GM18873 (cell line): ENCODE measurements around the gene C15orf39.
"Not testable (repeated sequence)": the region's sequence is repeated elsewhere in the genome, so short reads cannot be mapped to it uniquely, and the experiment has no call there.

Source experiments
- ATAC-seq: cut with Tn5 transposase; IDR thresholded peaks from one replicate; pipeline ENCODE4 v1.9.1; 2021; ENCODE audit warnings: mild to moderate bottlenecking, moderate library complexity, moderate number of reproducible peaks; ENCODE audit not compliant: unreplicated experiment, low FRiP score

The C15orf39 gene

GRCh38 chr15:75229191-75230015 lies 27.7 kb downstream of the C15orf39 start:
- ATAC-seq = no peak

DNA sequence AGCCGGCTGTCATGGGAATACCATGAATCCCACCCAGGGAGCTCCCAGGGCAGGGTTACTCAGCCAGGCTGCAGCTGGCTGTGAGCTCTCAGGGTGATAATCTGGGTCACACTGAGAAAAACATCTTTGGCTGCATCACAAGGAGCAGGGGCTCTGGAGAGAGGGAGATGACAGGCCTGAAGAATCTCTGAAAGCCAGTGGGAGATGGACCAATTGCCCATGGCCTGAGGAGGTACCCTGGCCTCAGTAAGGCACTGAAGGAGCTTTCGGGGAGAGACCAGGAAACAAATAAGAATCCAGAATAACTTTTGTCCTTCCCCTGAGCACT lies 28.3 kb downstream of the C15orf39 start:
- ATAC-seq = no peak

DNA sequence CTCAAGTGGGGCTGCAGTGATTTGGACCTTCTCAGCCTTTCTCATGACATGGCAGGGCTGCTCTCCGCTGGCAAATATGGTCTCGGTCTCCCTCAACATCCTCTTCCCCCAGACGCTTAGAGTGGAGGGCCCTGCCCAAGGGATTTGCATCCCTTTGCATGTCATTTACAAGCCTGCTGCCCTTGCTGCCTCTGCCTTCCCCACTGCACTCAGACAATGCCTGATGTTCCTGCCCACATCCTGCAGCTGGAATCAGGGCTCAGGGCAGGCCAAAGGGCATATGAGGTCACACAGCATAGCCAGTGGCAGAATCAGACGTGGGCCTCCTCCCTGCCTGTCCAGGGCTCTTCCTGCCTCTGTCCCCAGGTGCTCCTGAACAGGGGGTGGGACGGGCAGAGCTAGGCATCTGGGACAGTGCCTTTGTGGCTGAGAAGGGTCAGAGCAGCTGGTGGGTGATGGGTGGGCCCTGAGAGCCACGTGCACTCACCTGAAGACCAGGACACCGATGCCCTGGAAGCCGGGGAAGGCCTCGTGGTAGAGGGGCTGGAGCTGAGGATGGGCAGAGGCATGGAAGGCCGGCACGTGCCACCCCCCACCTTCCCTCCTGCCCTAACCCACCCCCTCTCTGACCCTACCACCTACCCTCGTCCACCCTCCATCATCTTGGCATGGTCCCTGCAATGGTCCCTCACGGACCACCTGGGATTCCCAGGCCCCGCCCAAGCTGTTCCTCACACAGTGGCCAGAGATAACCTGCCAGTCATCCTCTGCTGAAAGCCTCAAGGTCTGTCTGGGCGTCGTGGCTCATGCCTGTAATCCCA lies 29.1 kb downstream of the C15orf39 start:
- no peak for ATAC-seq

GRCh38 chr15:75231836-75232235 lies 30.2 kb downstream of the C15orf39 start:
- no peak for ATAC-seq

GRCh38 chr15:75232252-75232813 lies 30.7 kb downstream of the C15orf39 start:
- ATAC-seq = no peak

- ATAC-seq = no peak
Measured at GRCh38 chr15:75232826-75233503, 31.3 kb downstream of the C15orf39 start.

- ATAC-seq = no peak
Measured at GRCh38 chr15:75233504-75234190, 32.0 kb downstream of the C15orf39 start.

GRCh38 chr15:75234191-75234810 lies 32.6 kb downstream of the C15orf39 start:
- ATAC-seq = no peak

DNA sequence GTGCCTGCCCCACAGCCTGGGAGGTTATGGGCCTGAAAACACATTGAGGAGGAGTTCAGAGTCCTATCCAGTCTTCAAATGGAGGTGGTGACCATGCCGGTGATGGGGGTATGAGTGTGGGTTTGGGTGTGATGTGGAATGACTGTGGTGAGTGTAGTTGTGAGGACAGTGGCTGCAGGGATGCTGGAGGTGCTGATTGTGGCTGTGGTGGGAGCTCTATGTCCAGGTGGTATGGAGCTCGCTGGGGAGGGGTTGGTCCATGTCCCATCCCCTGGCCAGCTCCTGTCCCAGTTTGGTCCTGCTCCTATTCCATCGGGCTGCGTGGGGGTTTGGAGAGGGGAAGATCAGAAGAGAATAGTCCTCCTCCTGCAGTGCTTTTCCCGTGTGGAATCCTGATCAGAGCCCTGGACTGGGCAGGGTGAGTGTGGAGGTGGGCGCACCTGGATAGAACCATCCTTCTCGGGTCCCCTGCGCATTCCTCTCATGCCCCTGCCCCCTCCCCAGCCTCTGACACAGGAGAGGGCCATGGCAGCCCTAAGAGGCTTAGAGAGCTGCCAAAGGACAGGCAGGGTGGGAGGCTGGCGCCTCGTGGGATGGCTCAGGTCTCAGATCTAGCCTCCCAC lies 33.5 kb downstream of the C15orf39 start:
- no peak for ATAC-seq

- no peak for ATAC-seq
Measured at GRCh38 chr15:75235760-75236729, 34.4 kb downstream of the C15orf39 start.

DNA sequence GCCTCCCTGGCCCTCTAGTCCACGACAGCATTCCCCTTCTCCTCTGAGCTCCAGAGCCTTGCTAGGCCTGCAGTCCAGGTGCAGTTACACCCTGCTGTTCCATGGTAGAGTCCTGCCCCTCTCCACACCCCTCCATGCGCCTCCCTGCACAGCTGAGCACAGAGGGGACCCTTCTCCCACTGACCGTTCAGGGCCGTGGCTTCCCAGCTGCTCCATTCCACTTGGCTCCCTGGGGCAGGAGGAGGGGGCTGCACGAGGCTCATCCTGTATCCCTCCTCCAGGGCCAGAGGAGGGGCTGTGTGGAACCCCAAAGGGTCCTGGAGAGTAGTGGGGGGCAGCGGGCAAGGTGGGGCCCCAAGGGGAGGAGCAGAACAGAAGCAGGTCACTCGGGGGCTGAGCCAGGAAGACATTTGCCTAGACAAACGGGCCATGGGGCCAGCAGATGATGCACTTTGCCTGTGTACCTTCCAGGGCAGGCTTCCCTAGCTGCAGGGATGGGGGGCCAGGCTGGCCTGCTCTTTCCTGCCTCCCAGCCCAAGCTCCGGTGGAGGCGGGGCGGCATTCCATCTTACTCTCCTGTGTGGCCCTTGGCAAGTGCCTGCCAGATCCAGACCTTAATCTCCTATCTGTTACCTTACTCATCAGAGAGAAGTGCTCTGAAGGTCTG lies 35.8 kb downstream of the C15orf39 start:
- ATAC-seq = no peak

- ATAC-seq = no peak
Measured at GRCh38 chr15:75238150-75238549, 36.5 kb downstream of the C15orf39 start.

DNA sequence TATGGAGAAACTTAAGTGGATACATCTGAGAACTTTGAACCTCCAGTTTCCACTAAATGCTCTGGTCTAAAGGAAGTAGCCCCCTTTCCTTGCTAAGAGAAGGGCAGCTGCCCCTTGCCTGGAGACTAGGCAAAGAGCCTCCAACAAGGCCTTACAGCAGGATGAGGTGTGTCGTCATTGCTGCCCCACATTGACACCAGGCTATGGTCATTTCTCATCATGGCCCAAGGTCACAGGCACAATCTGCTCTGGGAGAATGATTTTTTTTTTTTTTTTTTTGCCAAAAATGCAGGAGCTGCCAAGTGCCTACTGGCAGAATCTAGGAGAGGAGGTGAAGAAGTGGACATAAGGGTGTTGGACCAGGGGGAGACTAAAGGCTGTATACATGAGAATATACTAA lies 44.1 kb downstream of the C15orf39 start:
- not testable (repeated sequence) for ATAC-seq

- ATAC-seq = not testable (repeated sequence)
Measured at GRCh38 chr15:75248991-75249390, 47.3 kb downstream of the C15orf39 start.

DNA sequence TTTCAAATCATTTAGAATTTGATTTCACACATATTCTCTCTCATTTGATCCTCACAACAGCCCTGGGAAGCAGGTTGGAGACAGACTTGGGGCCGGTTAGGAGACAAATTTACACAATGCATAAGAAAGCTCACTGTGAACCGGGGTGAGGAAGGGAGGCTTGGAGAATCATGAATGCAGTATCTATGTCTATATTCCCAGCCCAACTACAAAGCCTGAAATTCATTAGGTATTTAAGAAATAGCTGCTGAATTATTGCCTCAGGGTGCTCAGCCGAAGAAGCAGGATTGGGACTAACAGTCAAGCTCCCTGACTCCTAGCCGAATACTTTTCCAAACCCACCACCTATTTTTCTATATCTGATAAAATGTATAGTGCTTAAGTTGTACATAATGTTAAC lies 48.0 kb downstream of the C15orf39 start:
- ATAC-seq = no peak

- ATAC-seq = not testable (repeated sequence)
Measured at GRCh38 chr15:75251343-75251742, 49.7 kb downstream of the C15orf39 start.

- ATAC-seq = not testable (repeated sequence)
Measured at GRCh38 chr15:75252285-75252684, 50.6 kb downstream of the C15orf39 start.

GRCh38 chr15:75258034-75258433 lies 56.4 kb downstream of the C15orf39 start, which contains the start of gene GOLGA6C:
TSS of gene GOLGA6C (plus strand) at chr15:75258334. CDS start at chr15:75258599, 265 bp downstream.
- ATAC-seq = not testable (repeated sequence)
